Measurements from ENCODE around the gene SMTN. TPM values are rescaled to one million over a fixed set of nuclear protein-coding genes. Genes with fewer than 3 reads are reported as not detected.

SMTN gene
- polyA plus RNA-seq, 1 of the 3 experiments (the other 2 are of a cell fraction) = 30.4 TPM

- H3K36me3 ChIP-seq (replicated peaks in 1 of 2; ENCODE audit: control insufficient read depth in 1 of 2, insufficient read depth in 2 of 2, low read length in 1 of 2) = peaks cover 8 to 34% of the 10 kb centered on the region in 2 experiments
These were observed 10.2 kb downstream of the SMTN start for GRCh38 chr22:31091106-31091975.

More at GRCh38 chr22:31091106-31091975, 10.2 kb downstream of the SMTN start:
- no peaks in the 10 kb centered on the region; a peak in 1 of 4 replicates for H3K4me1 ChIP-seq (ENCODE audit: control insufficient read depth in 1 of 2, insufficient read depth in 2 of 2, low read depth in 1 of 2, low read length in 1 of 2)
- no peak overlapping the region for H3K27ac ChIP-seq (ENCODE audit: low read depth in 2 of 2, low read length in 1 of 2)
- H2AFZ ChIP-seq (ENCODE audit: low read depth) = no peak overlapping the region
- no peak overlapping the region for H3K4me3 ChIP-seq (ENCODE audit: low read depth in 2 of 2, low read length in 1 of 2)
- no peaks in the 10 kb centered on the region for H3K9me2 ChIP-seq
- H3K27me3 ChIP-seq (ENCODE audit: insufficient read depth) = no peaks in the 10 kb centered on the region
- no peak overlapping the region for H3K9ac ChIP-seq
- WGBS (ENCODE audit: low lambda C conversion rate) = 96% methylated on average over 4 of the region's 29 CpGs
- POLR2A ChIA-PET = no interaction called here
- no peak overlapping the region for H3K4me2 ChIP-seq
- TF ChIP-seq TCF12 (IDR thresholded peaks at IDR 0.05) (no peak), RXRA (IDR thresholded peaks at IDR 0.05; ENCODE audit: borderline replicate concordance, low read depth) (no peak), CHD2 (IDR thresholded peaks at IDR 0.05; ENCODE audit: low read length, partially characterized antibody) (no peak), EZH2phosphoT487 (IDR thresholded peaks at IDR 0.05; ENCODE audit: borderline replicate concordance, low read depth) (no peak), MEF2A (IDR thresholded peaks at IDR 0.05; ENCODE audit: borderline replicate concordance, low read depth) (no peak), ELF1 (IDR thresholded peaks at IDR 0.05) (no peak), RAD21 (IDR thresholded peaks at IDR 0.05; ENCODE audit: low read length) (no peak), RFX5 (IDR thresholded peaks at IDR 0.05; ENCODE audit: low read length) (no peak), USF1 (IDR thresholded peaks at IDR 0.05; ENCODE audit: borderline replicate concordance, low read depth) (no peak), MXI1 (IDR thresholded peaks at IDR 0.05; ENCODE audit: low read depth, low read length) (no peak), JUND (IDR thresholded peaks at IDR 0.05) (no peak), CTCF (IDR thresholded peaks at IDR 0.05) (no peak), NRF1 (IDR thresholded peaks at IDR 0.05; ENCODE audit: low read depth, low read length) (no peak), YY1 (IDR thresholded peaks at IDR 0.05; ENCODE audit: low read depth) (no peak), SMC3 (IDR thresholded peaks at IDR 0.05; ENCODE audit: low read depth, low read length) (no peak)
- TF ChIP-seq, protein P1, sequence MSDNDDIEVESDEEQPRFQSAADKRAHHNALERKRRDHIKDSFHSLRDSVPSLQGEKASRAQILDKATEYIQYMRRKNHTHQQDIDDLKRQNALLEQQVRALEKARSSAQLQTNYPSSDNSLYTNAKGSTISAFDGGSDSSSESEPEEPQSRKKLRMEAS (IDR thresholded peaks at IDR 0.05; ENCODE audit: low read depth) = no peak
- CTCF ChIA-PET = interaction anchor here (0.9 to 9.4 kb wide), 11 partner anchors 12 to 457 kb away, joined by 4 to 85 read pairs (median 8); partner anchors contain the start of genes PLA2G3 and SELENOM
- no peaks in the 10 kb centered on the region for H4K20me1 ChIP-seq (ENCODE audit: insufficient read depth)
- DNase-seq = peak; percentile 11
- peaks cover 4% of the 10 kb centered on the region; the same call in 1 of the 2 replicates for H3K79me2 ChIP-seq (ENCODE audit: insufficient read depth)
- H3K9me3 ChIP-seq = no peaks in the 10 kb centered on the region
- no peaks in the 10 kb centered on the region for H3F3A ChIP-seq (replicated peaks; ENCODE audit: insufficient read depth)

Data from SK-N-SH (cell line).